Lower leg skin (tissue), 4 donors: ENCODE measurements around the gene FOXP1. TPM values are rescaled to one million over a fixed set of nuclear protein-coding genes. Genes with fewer than 3 reads are reported as not detected.

ENCODE experiments used
- DNase-seq, 2 donors: peaks; one replicate each; pipeline ENCODE4 v3.0.0-alpha.2; 2019; ENCODE audit warnings: low spot score in 2 of 2
- H3K4me3 ChIP-seq: fragments of 200-600 bp; sonication (generic); 2 replicates; pipeline ENCODE4 v1.5.1; 2017; ENCODE audit warnings: mild to moderate bottlenecking, low read depth; ENCODE audit not compliant: poor library complexity, severe bottlenecking
- CTCF ChIP-seq, 3 donors: fragments of 450-650 bp; IDR thresholded peaks; one replicate each; pipeline ENCODE4 v1.5.1; 2016; ENCODE audit warnings: antibody characterized with exemption in 3 of 3, mild to moderate bottlenecking in 3 of 3, moderate library complexity in 2 of 3
- POLR2A ChIP-seq, 2 donors: fragments of 450-650 bp; IDR thresholded peaks; one replicate each; pipeline ENCODE4 v1.6.1; 2016 to 2017; ENCODE audit warnings: antibody characterized with exemption in 2 of 2, mild to moderate bottlenecking in 1 of 2, moderate library complexity in 1 of 2
- WGBS, 2 donors: methylation state at CpG; one replicate each; pipeline ENCODE4 v1.1.5; 2018; 5-methylcytosine and 5-hydroxymethylcytosine counted together
- intact Hi-C: fragments of 100-400 bp; cut with DNase I; formaldehyde crosslinking; loops from one replicate; pipeline ENCODE4 v1.15.0; 2023; ENCODE audit warnings: low total_unique reads
- total RNA-seq, 4 donors: library from RNA; depleted of rRNA; stranded (reverse); fragments of >200 nt; gene quantifications; one replicate each; pipeline ENCODE4 v1.1.0, GENCODE V29; 2016

Gene FOXP1
- total RNA-seq, 4 donors from 2014 or later = 46.6 to 66.6 (median 55.2) TPM

GRCh38 chr3:71057526-71057894 is 526.0 kb downstream of the FOXP1 start:
- no peak for DNase-seq
- H3K4me3 ChIP-seq = no peak overlapping the region
- WGBS, 2 donors = 46 to 49% methylated on average over 4 of the region's 4 CpGs
- no peak for TF ChIP-seq CTCF (IDR thresholded peaks at IDR 0.05)
- TF ChIP-seq POLR2A (IDR thresholded peaks at IDR 0.05) = no peak
- intact Hi-C loops = no loop called here

- H3K4me3 ChIP-seq = no peak overlapping the region
- no peak for TF ChIP-seq POLR2A (IDR thresholded peaks at IDR 0.05)
- no peak for TF ChIP-seq CTCF (IDR thresholded peaks at IDR 0.05)
- no peak for DNase-seq
- intact Hi-C loops = no loop called here
- 58 to 69% methylated on average over 5 of the region's 5 CpGs for WGBS, 2 donors
These were observed 527.2 kb downstream of the FOXP1 start for GRCh38 chr3:71056327-71056726.

GRCh38 chr3:71055257-71056001 is 528.1 kb downstream of the FOXP1 start:
- TF ChIP-seq CTCF (IDR thresholded peaks at IDR 0.05) (no peak), POLR2A (IDR thresholded peaks at IDR 0.05) (no peak)
- DNase-seq = no peak
- intact Hi-C loops = no loop called here
- WGBS, 2 donors = 66% methylated on average over 11 of the region's 11 CpGs
- H3K4me3 ChIP-seq = no peak overlapping the region

- TF ChIP-seq POLR2A (IDR thresholded peaks at IDR 0.05) (no peak), CTCF (IDR thresholded peaks at IDR 0.05) (no peak)
These were observed 529.2 kb downstream of the FOXP1 start for GRCh38 chr3:71054312-71054711.

GRCh38 chr3:71053495-71053894 is 530.0 kb downstream of the FOXP1 start:
- intact Hi-C loops = no loop called here
- 85 to 88% methylated on average over 4 of the region's 4 CpGs for WGBS, 2 donors
- no peak for DNase-seq
- TF ChIP-seq POLR2A (IDR thresholded peaks at IDR 0.05) (no peak), CTCF (IDR thresholded peaks at IDR 0.05) (no peak)
- no peak overlapping the region for H3K4me3 ChIP-seq

More at GRCh38 chr3:71054312-71054711, 529.2 kb downstream of the FOXP1 start:
- no peak for DNase-seq
- H3K4me3 ChIP-seq = no peak overlapping the region
- 77 to 80% methylated on average over 5 of the region's 5 CpGs for WGBS, 2 donors
- intact Hi-C loops = no loop called here

- H3K4me3 ChIP-seq = no peak overlapping the region
- WGBS, 2 donors = 81% methylated on average over 5 of the region's 5 CpGs
- intact Hi-C loops = no loop called here
- no peak for TF ChIP-seq POLR2A (IDR thresholded peaks at IDR 0.05)
- no peak for TF ChIP-seq CTCF (IDR thresholded peaks at IDR 0.05)
- DNase-seq = no peak
These were observed 530.8 kb downstream of the FOXP1 start for GRCh38 chr3:71052716-71053115.
